GM23338 (cell line): ENCODE measurements around the gene UBE3C. TPM values are rescaled to one million over a fixed set of nuclear protein-coding genes. Genes with fewer than 3 reads are reported as not detected.

Source experiments
- ATAC-seq: fragments of 200-7000 bp; cut with Tn5 transposase; 3 replicates; pipeline ENCODE4 v1.9.1; 2020
- DNase-seq: peaks from one replicate; pipeline ENCODE4 v3.0.0-alpha.2; 2015; ENCODE audit warnings: low spot score
- H2AFZ ChIP-seq: fragments of 200-600 bp; sonication (generic); 2 replicates; pipeline ENCODE4 v1.8.0; 2016; ENCODE audit warnings: antibody characterized with exemption, mild to moderate bottlenecking, moderate library complexity
- H3F3A ChIP-seq: fragments of 200-600 bp; sonication (generic); replicated peaks from 2 replicates; pipeline ENCODE4 v1.8.0; 2017; ENCODE audit warnings: antibody characterized with exemption, mixed run types, low read depth
- H3K27ac ChIP-seq: fragments of 200-600 bp; sonication (generic); 2 replicates; pipeline ENCODE4 v1.6.1; 2016; ENCODE audit warnings: low read depth
- H3K27me3 ChIP-seq: fragments of 200-600 bp; sonication (generic); 2 replicates; pipeline ENCODE4 v1.8.0; 2016; ENCODE audit warnings: mild to moderate bottlenecking, mixed run types, moderate library complexity; ENCODE audit not compliant: insufficient read depth
- H3K36me3 ChIP-seq: fragments of 200-600 bp; sonication (generic); 2 replicates; pipeline ENCODE4 v1.8.0; 2016; ENCODE audit warnings: mild to moderate bottlenecking; ENCODE audit not compliant: insufficient read depth
- H3K4me1 ChIP-seq: fragments of 200-600 bp; sonication (generic); 2 replicates; pipeline ENCODE4 v1.8.0; 2016; ENCODE audit warnings: mild to moderate bottlenecking, moderate library complexity; ENCODE audit not compliant: insufficient read depth
- H3K4me2 ChIP-seq: fragments of 200-600 bp; sonication (generic); 2 replicates; pipeline ENCODE4 v1.7.1; 2017; ENCODE audit warnings: mixed run types
- H3K4me3 ChIP-seq: fragments of 200-600 bp; sonication (generic); 2 replicates; pipeline ENCODE4 v1.6.1; 2016; ENCODE audit warnings: mixed run types
- H3K79me2 ChIP-seq: fragments of 200-600 bp; sonication (generic); replicated peaks from 2 replicates; pipeline ENCODE4 v1.8.0; 2017; ENCODE audit warnings: mild to moderate bottlenecking; ENCODE audit not compliant: insufficient read depth
- H3K9me2 ChIP-seq: fragments of 200-600 bp; sonication (generic); 2 replicates; pipeline ENCODE4 v1.8.0; 2017; ENCODE audit not compliant: insufficient read depth
- H4K20me1 ChIP-seq: fragments of 200-600 bp; sonication (generic); replicated peaks from 2 replicates; pipeline ENCODE4 v1.8.0; 2017; ENCODE audit warnings: mild to moderate bottlenecking; ENCODE audit not compliant: insufficient read depth
- H3K27ac Mint-ChIP-seq: 2 replicates; pipeline ENCODE4 v1.8.0; 2020; ENCODE audit warnings: inconsistent platforms, mild to moderate bottlenecking, moderate library complexity, mixed read lengths
- H3K27me3 Mint-ChIP-seq: 3 replicates; pipeline ENCODE4 v1.8.0; 2022; ENCODE audit warnings: low read depth, mild to moderate bottlenecking, moderate library complexity, mixed read lengths, inconsistent platforms; ENCODE audit not compliant: insufficient read depth, poor library complexity
- H3K36me3 Mint-ChIP-seq: 3 replicates; pipeline ENCODE4 v1.8.0; 2021; ENCODE audit warnings: low read depth, mild to moderate bottlenecking, inconsistent platforms, moderate library complexity, mixed read lengths
- H3K4me1 Mint-ChIP-seq: 3 replicates; pipeline ENCODE4 v1.8.0; 2020; ENCODE audit warnings: mild to moderate bottlenecking, inconsistent platforms, mixed read lengths
- H3K4me3 Mint-ChIP-seq: 3 replicates; pipeline ENCODE4 v1.8.0; 2021; ENCODE audit warnings: moderate library complexity, mild to moderate bottlenecking, inconsistent platforms, mixed read lengths
- H3K9me3 Mint-ChIP-seq: 3 replicates; pipeline ENCODE4 v1.8.0; 2020; ENCODE audit warnings: moderate library complexity, mild to moderate bottlenecking, inconsistent platforms, mixed read lengths
- CREB1 ChIP-seq: fragments of 250-450 bp; sonication (Bioruptor Pico); IDR thresholded peaks from 2 replicates; pipeline ENCODE4 v1.5.0; 2020; ENCODE audit warnings: low read depth, mild to moderate bottlenecking, moderate library complexity
- EZH2 ChIP-seq: fragments of 200-600 bp; sonication (generic); IDR thresholded peaks from one replicate; pipeline ENCODE4 v1.8.0; 2017; ENCODE audit warnings: antibody characterized with exemption, mild to moderate bottlenecking, low read depth; ENCODE audit not compliant: unreplicated experiment
- NANOG ChIP-seq: IDR thresholded peaks from 2 replicates; pipeline ENCODE4 v1.6.1; 2016; ENCODE audit warnings: antibody characterized with exemption, borderline replicate concordance
- REST ChIP-seq: IDR thresholded peaks from one replicate; pipeline ENCODE4 v1.6.1; 2018; ENCODE audit warnings: antibody characterized with exemption; ENCODE audit not compliant: unreplicated experiment
- ZNF331 ChIP-seq: fragments of 250-450 bp; sonication (Bioruptor Pico); IDR thresholded peaks from 2 replicates; pipeline ENCODE4 v1.5.0; 2020; ENCODE audit warnings: low read depth, mild to moderate bottlenecking, moderate library complexity
- ZNF462 ChIP-seq: fragments of 250-450 bp; sonication (Bioruptor Pico); IDR thresholded peaks from 2 replicates; pipeline ENCODE4 v1.5.0; 2020; ENCODE audit warnings: mild to moderate bottlenecking, moderate library complexity
- polyA plus RNA-seq: library from polyadenylated mRNA; unstranded; fragments of >200 nt; fragmentation: Nextera tagmentation; extraction: Ambion mirVana; gene quantifications from 2 replicates; pipeline ENCODE4 v1.2.1, GENCODE V29; 2016
- total RNA-seq: library from RNA; depleted of rRNA; stranded (reverse); fragments of >200 nt; shearing (Covaris generic); gene quantifications from 2 replicates; pipeline ENCODE4 v1.2.3, GENCODE V29; 2014

The UBE3C gene
- total and polyA plus RNA-seq, 2 experiments from 2014 or later: 16.8 to 76.9 TPM

- TF ChIP-seq ZNF462 (no peak), REST (no peak), NANOG (no peak)
Observed at GRCh38 chr7:157280216-157280841, 141.6 kb downstream of the UBE3C start (continued).

GRCh38 chr7:157281221-157281998 is 142.7 kb downstream of the UBE3C start:
- Histone ChIP-seq H3K36me3 (no peaks in the 10 kb centered on the region), H3K4me2 (no peak overlapping the region), H3K27ac (no peak overlapping the region), H3K4me1 (0 out of 2 replicates have a peak, but pooled peaks cover 5% of the 10 kb centered on the region), H4K20me1 (no peaks in the 10 kb centered on the region), H3K79me2 (no peaks in the 10 kb centered on the region), H3K9me2 (no peaks in the 10 kb centered on the region), H3K4me3 (no peak overlapping the region), H3F3A (peaks cover 9% of the 10 kb centered on the region; the same call in 1 of the 2 replicates), H2AFZ (no peak overlapping the region), H3K27me3 (no peaks in the 10 kb centered on the region)
- H3K36me3 Mint-ChIP-seq: peaks cover 19% of the 10 kb centered on the region
- DNase-seq (no peak), ATAC-seq (no peak)
- peaks cover 23% of the 10 kb centered on the region for H3K9me3 Mint-ChIP-seq
- H3K27me3 Mint-ChIP-seq: peaks cover 6% of the 10 kb centered on the region
- peaks cover 11% of the 10 kb centered on the region for H3K4me1 Mint-ChIP-seq
- no peak overlapping the region for H3K27ac Mint-ChIP-seq
- no peak overlapping the region for H3K4me3 Mint-ChIP-seq
- TF ChIP-seq CREB1 (CRISPR knock-in tag): no peak
- no peak for TF ChIP-seq REST
- no peak for TF ChIP-seq ZNF331 (CRISPR knock-in tag)
- TF ChIP-seq EZH2: no peak
